ENCODE results near the gene PTPN6. TPM values are rescaled to one million over a fixed set of nuclear protein-coding genes. Genes with fewer than 3 reads are reported as not detected.

Gene PTPN6
- total and polyA plus RNA-seq, 2 of the 13 experiments (the other 11 are each of a cell fraction or from before 2014, with no cell fraction given), result 10.5 to 10.6 TPM

- intact Hi-C loops (cut with micrococcal nuclease; ENCODE audit: unreplicated experiment) (no loop called here), in situ Hi-C loops (cut with HindIII; ENCODE audit: extremely low pct_ligation_motif_present, low pct_unique_long_range_greater_than_20kb) (no loop called here)
- no peaks in the 10 kb centered on the region for H4K20me1 ChIP-seq (ENCODE audit: insufficient read depth, low read length)
- no peak for ATAC-seq
- no peaks in the 10 kb centered on the region for H3K9me3 ChIP-seq (ENCODE audit: low read length)
- BruUV-seq (replicated peaks), result no TSS peak
- no peak overlapping the region for H2AFZ ChIP-seq (ENCODE audit: low read length)
- no peaks in the 10 kb centered on the region; a peak in 1 of 5 replicates for H3K27me3 ChIP-seq (ENCODE audit: control insufficient read depth in 1 of 2, insufficient read depth in 2 of 2, low read length in 2 of 2)
- no peak overlapping the region for H3K27ac ChIP-seq (ENCODE audit: extremely low read length, insufficient read depth, low read length)
- ChIA-PET POLR2A (interaction anchor here (0.8 to 1.6 kb wide), 2 partner anchors 11 to 29 kb away, joined by 3 to 4 read pairs; partner anchors contain the start of genes C12orf57 and RNU7-1), CTCF (ENCODE audit: low intra/inter-chr PET ratio, low total read pairs) (no interaction called here)
- H3K4me2 ChIP-seq (ENCODE audit: low read depth, low read length), result no peak overlapping the region
- H3K36me3 ChIP-seq (replicated peaks in 1 of 2; ENCODE audit: control insufficient read depth in 1 of 2, insufficient read depth in 2 of 2, low read length in 2 of 2), result peaks cover 8 to 23% of the 10 kb centered on the region in 2 experiments
- H3K4me3 ChIP-seq (replicated peaks in 1 of 3; ENCODE audit: insufficient read depth in 1 of 3, low read depth in 2 of 3, low read length in 3 of 3), result no peak overlapping the region
- no peak overlapping the region for H3K9ac ChIP-seq (ENCODE audit: insufficient read depth, low read depth, low read length)
- FAIRE-seq, result no peak
- DNase-seq (ENCODE audit: low spot score), result no peak
- WGBS (ENCODE audit: low lambda C conversion rate), result 91% methylated on average over 1 of the region's 1 CpG
- peaks cover 40% of the 10 kb centered on the region for H3K4me1 ChIP-seq (ENCODE audit: insufficient read depth, low read length)
- H3K79me2 ChIP-seq (ENCODE audit: insufficient read depth, low read length), result peaks cover 30% of the 10 kb centered on the region
- TF ChIP-seq ZNF20 (CRISPR knock-in tag; IDR thresholded peaks at IDR 0.05) (no peak), ZNF598 (CRISPR knock-in tag; IDR thresholded peaks at IDR 0.05; ENCODE audit: borderline replicate concordance) (no peak), JUN (CRISPR knock-in tag; IDR thresholded peaks at IDR 0.05) (no peak), ZNF570 (CRISPR knock-in tag; IDR thresholded peaks at IDR 0.05; ENCODE audit: borderline replicate concordance) (no peak), BRF2 (CRISPR knock-in tag; IDR thresholded peaks at IDR 0.05) (no peak), ZNF543 (CRISPR knock-in tag; IDR thresholded peaks at IDR 0.05) (no peak), ZNF513 (CRISPR knock-in tag; conservative IDR thresholded peaks at IDR 0.05) (no peak), ZNF343 (CRISPR knock-in tag; IDR thresholded peaks at IDR 0.05) (no peak), ZNF318 (CRISPR knock-in tag; IDR thresholded peaks at IDR 0.05) (no peak), ZNF704 (CRISPR knock-in tag; IDR thresholded peaks at IDR 0.05; ENCODE audit: borderline replicate concordance) (no peak)
These were observed 18.4 kb upstream of the PTPN6 start for GRCh38 chr12:6932766-6933165.
